Tongue (tissue), 2 donors: ENCODE measurements around the gene KRT37. TPM values are rescaled to one million over a fixed set of nuclear protein-coding genes. Genes with fewer than 3 reads are reported as not detected.
"Not testable (repeated sequence)": the region's sequence is repeated elsewhere in the genome, so short reads cannot be mapped to it uniquely, and the experiment has no call there.

Experiments
- DNase-seq: peaks from one replicate; pipeline ENCODE4 v3.0.0-alpha.2; 2015
- total RNA-seq: library from RNA; depleted of rRNA; stranded (reverse); fragments of >200 nt; gene quantifications from one replicate; pipeline ENCODE4 v1.2.3, GENCODE V29; 2014

KRT37 gene
- total RNA-seq, 1 donor from 2014 or later: not detected

DNA sequence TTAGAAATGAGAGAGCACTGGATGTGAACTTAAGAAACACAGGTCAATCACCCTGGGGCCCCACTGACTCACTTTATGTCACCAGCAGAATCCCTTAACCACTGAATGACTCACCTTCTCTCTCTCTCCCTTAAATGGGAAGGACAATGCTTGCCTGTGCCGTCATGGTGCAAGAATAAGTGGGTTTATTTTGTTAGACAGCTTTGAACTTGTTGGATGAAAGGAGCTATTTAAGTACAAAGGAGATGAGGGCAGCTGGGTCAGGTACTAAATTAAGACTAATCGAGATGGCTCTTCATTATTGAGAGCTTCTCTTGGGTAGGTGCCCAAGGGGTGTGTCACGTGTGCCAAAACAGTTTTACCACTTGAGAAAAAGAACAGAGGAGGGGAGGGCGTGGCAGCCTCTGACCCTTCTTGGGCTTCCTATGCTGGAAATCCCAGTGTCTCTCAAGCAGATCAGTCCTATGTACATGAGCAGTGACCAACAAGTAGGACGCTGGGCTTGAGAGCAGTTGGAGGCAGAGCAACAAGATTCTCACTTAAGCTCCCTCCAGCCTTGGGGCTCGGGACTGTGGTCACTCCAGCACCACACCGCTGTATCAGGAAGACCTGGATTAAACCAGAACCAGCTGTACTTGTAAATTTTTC, 20.2 kb downstream of the KRT37 start:
- DNase-seq: peak; percentile 44

DNA sequence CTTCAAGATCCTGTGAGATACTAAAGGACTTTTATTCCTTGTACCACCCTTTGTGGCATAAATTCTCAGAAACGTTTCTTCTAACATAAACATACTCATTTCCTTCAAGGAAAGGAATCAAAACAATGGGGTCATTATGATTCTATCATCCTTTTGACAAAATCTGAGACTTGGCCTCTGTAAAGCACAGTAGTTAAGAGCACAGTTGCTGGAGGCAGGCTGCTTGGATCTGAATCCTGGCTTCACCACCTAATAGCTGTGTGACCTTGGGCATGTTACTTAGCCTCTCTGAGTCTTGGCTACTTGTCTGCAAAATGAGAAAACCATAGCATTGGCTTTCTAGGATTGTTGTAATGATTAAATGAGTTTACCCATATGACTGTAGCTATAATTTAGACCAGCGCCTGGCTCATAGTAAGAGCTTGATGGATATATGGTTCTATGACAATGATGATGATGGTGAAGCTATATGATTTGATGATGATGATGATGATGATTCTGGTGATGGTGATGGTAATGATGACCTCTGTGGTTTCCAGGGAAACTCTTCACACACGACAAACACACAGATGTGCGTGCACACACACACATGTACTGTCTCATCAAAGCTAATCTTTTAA, 20.9 kb downstream of the KRT37 start:
- no peak for DNase-seq

DNA sequence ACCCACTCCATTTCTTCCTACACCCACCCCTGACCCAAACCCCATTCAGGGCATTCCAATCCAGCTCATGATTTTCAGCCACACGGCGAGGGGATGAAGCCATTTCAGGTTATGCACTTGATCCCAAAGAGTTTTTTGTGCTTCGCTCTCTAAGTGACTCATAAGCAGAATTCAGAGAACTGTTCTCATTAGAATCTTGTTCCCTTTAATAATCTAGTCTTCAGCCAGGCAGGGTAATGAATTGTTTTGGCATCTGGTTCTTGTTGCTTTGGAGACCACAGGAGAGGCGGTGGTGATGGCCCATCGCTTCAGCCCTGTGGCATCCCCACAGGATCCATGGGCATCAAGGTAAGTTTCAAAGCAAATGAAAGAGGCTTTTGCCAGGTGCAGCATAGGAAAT, 22.2 kb downstream of the KRT37 start:
- no peak for DNase-seq

DNA sequence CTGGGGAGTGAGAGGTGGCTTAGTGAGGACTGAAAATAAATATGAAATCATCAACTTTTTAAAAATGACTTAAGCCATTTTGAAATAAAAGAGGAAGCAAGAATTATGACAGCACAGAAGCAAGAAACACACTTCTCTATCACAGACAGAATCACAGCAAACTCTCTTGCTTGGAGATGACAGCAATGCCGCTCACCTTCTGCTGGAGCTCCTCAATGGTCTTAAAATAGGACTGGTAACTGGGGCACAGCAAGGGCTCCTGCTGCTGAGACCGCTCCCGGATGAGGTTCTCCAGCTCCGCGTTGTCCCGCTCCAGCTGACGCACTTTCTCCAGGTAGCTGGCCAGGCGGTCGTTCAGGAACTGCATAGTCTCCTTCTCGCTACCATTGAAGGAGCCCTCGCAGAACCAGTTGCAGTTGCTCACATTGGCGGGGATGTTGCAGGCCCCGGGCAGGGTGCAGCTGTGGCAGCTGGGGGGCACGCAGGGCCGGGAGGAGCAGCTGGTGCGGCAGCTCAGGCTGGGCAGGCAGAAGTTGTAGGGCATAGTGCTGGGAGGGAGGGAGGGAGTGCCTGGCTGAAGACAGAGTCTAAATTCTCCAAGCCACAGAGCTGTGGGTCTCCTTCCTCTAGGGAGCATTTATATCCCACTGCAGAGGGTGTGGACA, 27.3 kb downstream of the KRT37 start, which contains the start of gene KRT31:
KRT31 (minus strand) TSS at position 613 of the 665 bp plus-strand sequence; CDS start at position 544, 69 bp downstream.
- DNase-seq: peak; percentile 72

DNA sequence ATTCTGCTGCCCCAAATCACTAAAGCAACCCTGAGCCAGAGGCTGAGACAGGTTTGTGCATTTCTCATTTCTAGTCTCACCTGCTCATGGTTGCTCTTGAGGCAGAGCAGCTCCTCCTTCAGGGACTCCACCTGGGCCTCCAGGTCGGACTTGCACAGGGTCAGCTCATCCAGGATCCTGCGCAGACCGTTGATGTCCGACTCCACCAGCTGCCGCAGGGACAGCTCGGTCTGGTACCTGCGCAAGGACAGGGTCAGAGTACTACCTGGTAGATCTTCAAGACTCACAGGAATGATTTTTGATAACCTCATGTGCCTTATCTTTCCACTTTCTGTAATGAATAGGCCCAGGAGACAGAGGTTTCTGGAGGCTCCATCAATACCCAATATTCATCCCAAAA, 28.0 kb downstream of the KRT37 start:
- DNase-seq: no peak

DNA sequence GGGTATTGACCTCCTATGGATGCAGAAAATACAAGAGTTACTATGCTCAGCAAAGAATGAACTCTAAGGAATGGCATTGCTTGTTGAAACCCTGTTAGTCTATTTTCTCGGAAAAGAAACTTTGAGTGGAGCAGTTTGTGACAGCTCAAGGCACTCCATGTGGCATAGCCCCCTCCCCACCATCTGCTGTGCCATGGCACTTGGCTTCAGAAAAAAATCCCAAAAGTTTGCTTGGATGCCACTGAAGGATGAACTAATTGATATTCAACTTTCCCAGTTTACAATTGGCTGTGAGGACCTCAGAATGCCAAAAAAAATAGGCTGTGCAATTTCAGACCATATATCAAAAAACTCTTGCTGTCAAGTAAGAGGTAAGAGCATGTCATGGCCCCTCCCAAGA, 28.8 kb downstream of the KRT37 start:
- DNase-seq: no peak

DNA sequence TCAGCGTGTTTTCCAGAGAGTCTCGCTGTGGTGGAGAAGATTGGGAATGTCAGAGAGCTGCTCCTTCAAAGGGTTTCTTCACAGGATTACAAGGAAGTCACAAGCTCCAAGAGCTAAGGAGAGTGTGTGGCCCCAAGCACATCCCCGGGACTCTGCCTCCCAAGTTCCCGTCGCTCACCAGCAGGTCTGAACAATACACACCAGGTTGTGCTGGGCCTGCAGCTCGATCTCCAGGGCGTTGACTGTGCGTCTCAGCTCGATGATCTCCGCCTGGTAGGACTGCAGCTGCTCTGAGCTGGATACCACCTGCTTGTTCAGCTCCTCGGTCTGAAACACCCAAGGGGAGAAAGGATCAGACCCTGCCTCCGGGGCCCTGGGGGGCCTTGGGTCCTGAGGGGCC, 29.3 kb downstream of the KRT37 start:
- not testable (repeated sequence) for DNase-seq

DNA sequence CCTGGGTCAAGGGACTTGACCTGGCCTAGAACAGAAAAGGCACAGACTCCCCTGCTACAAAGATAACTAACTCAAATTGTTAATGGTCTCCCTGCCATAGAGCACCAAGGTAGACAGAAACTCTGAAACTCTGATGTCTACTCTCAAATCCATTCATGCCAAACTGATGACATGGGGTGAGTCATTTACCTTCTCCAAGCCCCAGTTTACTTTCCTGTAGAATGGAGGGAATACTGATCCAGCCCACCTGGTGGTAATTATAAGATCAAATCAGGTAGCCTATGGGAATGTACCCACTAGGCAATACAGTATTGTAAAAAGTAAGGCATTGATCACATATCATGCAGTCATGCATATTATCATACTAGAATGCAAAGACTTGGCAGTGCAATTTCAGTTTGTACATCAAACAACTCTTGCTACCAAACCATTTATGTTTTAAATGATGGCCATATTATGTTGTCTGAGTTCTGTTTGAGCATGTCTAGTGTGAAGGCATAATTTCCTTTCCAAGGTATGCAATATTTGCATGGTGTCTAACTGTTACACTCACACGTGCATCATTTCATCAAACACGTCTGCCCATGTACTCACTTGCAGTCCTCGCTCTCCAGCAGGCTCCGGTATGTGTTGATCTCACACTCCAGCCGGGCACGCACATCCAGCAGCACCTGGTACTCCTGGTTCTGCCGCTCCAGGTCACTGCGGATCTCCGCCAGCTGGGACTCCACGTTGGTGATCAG, 30.0 kb downstream of the KRT37 start:
- DNase-seq: no peak

DNA sequence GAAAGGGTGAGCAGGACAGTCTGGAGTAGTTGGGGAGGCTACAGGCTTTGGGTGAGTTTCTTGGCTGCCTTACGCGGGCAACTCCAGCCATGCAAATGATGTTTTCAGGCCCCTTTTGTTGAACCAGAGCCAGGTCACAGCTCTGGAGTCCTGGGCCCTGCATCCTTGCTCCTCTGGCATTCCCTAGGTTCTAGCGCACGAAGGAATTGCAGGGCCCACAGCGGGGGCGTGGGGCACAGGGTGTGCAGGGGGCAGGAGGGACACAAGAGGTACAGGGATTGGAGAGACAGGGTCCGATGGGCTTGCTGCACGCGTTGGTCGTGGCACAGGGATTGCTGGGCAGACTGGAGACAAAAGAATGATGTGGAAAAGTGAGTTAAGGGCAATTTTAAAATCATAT, 30.6 kb downstream of the KRT37 start:
- no peak for DNase-seq

DNA sequence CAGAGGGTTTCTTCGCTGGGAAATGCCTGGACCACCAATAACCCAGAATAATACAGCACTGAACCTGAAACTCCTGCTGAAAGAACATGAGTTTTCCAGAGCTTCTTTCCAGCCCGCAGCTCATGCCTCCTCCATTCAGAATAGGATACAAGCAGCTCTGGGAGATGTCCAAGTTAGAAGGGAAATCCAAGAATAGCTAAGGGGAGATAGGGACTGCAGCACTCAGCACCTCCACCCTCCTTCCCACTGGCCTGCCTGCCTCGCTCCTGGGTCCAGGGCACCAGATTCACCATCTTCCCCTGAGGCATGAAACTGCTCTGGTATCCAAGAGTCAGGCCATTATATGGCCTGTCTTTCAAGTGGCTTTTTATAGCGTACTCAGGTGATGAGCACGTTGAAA, 31.1 kb downstream of the KRT37 start:
- no peak for DNase-seq

DNA sequence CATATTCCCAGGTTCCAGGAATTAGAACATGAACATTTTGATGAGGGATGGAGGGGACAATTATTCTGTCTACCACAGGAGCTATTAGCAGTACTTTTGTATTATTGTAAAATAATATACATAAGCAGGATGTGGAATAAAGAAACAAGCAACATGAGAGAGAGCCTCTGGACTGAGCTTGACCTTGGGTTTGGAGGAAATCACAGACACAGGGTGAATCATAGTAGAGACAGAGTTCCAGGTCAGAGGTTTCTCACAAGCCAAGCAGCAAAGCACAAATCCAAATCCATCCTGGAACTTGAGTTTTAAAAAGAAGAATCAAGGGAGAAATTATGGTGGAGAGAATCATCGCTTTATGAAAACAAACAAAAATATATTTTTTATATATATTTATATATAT, 32.1 kb downstream of the KRT37 start:
- DNase-seq: no peak

DNA sequence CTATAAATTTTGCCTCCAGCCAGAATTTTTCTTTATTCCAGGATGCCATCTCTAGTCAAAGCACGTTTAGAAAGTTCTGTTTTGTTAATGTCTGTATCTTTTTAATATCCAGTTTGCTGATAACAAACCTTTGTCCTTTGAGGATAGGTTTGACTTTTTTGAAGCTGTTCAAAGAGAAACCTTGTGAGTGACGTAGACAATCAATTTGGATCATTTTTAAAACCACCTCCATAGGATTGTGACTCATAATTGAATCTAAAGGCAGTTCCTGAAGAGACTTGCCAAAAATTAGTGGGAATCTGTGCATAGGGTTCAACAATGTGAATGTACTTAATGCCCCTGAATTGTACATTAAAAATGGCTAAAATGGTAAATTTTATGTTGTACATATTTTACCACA, 32.9 kb downstream of the KRT37 start:
- no peak for DNase-seq

DNA sequence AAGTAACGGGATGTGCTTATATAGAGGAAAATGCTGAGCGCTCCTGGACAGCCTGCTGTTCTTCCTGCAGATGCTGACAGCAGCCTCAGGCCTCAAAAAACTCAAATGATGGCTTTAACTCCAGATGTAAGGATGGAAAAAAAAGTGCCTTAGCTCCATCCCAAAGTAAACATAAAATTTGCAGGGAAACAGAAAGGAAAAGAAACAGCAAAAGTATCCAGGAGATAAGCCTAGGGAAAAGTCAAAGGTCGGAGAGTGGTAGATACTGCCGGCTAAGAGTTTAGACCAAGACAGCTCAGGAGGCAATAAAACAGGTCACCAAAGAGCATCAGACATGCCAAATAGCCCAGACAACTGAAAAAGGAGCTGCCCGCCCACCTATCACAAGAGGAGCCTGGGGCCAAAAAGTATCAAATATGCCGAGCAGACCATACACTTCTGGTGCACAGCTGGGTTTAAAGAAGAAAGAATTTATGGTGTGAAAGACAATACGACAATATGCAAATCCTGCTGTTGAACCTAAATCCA, 33.9 kb downstream of the KRT37 start:
- no peak for DNase-seq

DNA sequence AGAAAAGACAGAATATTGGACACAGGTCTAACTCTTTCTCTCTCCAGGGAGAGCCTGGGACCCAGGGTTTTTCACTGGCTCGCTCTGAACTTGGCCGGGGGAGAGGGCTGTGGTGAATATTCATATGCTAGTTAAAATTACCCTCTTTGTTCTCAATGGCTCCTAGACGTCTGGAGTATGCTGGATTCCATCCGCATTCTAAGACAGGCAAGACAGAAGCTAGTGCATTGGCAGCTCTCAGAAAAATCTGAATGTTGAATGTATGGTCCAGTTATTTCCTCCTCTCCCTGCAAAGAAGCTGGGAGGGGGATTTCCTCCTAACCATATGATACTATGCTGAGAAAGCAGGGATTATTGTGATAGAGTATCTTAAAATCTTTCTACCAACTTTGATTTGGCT, 36.7 kb downstream of the KRT37 start:
- DNase-seq: no peak

DNA sequence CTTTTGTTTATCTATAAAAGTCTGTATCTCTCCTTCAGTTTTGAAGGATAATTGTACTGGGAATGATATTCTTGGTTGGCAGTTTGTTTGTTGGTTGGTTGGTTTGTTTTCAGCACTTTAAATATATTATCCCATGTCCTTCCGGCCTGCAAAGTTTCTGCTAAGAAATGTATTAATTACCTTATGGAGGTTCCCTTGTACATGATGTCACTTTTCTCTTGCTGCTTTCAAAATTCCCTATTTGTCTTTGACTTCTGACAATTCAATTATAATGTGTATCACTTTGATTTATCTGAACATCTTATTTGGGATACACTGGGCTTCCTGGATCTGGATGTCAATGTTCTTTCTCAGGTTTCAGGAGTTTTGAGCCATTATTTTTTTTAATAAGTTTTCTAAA, 38.2 kb downstream of the KRT37 start:
- DNase-seq: no peak

DNA sequence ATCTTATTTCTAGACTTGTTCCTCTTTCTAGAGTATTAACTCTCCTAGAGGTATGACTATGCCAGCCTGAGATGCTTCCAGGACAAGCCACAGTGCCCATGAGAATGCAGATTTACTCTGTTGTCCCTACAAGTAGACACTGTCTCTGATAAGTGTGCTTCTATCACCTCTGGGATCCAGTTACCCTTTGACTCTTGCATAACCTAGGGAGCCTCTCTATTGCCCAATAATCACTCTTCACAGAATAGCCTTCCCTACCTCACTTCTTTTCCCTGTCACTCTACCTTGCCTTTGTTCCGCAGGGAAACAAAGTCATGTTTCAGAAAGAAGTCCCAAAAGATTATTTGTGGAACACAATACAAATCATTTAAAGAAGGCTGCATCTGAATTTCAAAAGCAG, 40.7 kb downstream of the KRT37 start:
- no peak for DNase-seq

DNA sequence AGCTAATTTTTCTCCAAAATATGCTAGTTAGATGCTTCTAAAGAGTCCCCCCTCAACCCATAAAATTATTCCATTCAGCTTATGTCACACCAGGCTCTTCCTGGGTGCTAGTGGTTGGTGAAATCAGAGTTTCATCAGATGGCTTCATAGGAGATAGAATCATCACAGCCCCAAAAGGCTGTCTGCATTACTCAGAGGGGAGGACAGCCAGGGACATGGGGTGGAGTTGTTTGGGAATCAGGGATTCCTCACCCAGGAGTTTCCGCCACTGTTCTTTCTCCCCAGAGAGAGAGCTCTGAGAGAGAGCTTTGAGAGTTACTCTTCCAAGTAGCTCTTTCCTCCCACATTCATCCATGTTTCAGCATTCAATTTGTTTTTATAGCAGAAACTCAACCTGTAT, 42.0 kb downstream of the KRT37 start:
- DNase-seq: no peak

DNA sequence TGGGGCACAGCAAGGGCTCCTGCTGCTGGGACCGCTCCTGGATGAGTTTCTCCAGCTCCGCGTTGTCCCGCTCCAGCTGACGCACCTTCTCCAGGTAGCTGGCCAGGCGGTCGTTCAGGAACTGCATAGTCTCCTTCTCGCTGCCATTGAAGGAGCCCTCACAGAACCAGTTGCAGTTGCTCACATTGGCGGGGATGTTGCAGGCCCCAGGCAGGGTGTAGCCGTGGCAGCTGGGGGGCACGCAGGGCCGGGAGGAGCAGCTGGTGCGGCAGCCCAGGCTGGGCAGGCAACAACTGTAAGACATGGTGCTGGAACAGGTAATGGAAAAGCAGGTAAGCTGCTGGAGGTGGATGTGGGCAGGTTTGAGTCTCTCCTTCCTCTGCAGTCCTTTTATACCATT, 42.4 kb downstream of the KRT37 start, which contains the start of gene KRT34:
KRT34 (minus strand) TSS at position 364 of the 400 bp plus-strand sequence; CDS start at position 304, 60 bp downstream.
- DNase-seq: not testable (repeated sequence)

DNA sequence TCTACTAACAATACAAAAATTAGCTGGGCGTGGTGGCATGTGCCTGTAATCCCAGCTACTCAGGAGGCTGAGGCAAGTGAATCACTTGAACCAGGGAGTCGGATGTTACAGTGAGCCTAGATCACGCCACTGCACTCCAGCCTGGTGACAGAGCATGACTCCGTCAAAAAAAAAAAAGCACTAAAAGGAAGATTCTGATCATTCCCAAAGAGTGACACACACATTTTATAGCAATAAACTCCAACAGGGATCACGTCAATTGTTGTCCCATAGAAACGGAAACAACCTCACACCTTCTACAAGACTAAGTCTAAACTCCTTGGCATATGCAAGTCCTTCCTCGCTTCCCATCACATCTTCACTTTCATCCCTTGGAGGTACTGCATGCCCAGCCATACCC, 44.3 kb downstream of the KRT37 start:
- not testable (repeated sequence) for DNase-seq

DNA sequence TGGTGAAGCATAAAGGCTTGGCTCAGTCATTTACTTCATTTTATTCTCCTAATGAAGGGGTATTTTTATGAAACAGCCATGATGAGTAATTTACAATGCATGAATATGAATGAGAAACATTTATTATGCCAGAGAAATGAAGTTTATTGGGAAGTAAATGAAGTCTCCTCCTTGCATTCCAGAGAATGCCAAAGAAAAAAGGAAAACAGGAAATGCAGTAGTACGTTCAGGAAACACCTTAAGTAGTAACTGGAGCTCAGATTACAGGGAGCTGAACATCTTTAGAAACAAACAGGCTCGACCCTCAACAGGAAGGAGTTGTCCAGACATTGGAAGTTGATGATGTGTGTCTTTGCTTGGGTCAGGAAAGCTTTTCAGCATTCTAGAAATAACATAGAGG, 46.8 kb downstream of the KRT37 start:
- DNase-seq: no peak
